Panc1 (cell line): Measurements from ENCODE around the gene NOTCH2. TPM values are rescaled to one million over a fixed set of nuclear protein-coding genes. Genes with fewer than 3 reads are reported as not detected.

Source experiments
- ATAC-seq: fragments of 200-7000 bp; cut with Tn5 transposase; 2 replicates; pipeline ENCODE4 v1.9.1; 2020; ENCODE audit warnings: mild to moderate bottlenecking, moderate library complexity
- BruUV-seq: library from RNA; stranded (reverse); fragments of 400-500 nt; replicated peaks from 2 replicates; lab custom pipeline; 2021; lab: Mats Ljungman, UMichigan
- CTCF ChIA-PET: fragments of 300-600 bp; sonication (Branson Sonifier 250); formaldehyde crosslinking; loops from one replicate; lab custom pipeline; 2022; ENCODE audit warnings: antibody characterized with exemption; lab: Charles Lee
- POLR2A ChIA-PET: fragments of 300-600 bp; sonication (Branson Sonifier 250); formaldehyde crosslinking; loops from one replicate; lab custom pipeline; 2022; ENCODE audit warnings: antibody characterized with exemption; lab: Charles Lee
- DNase-seq: peaks from one replicate; pipeline ENCODE4 v3.0.0-alpha.2; 2010; ENCODE audit warnings: low read depth, low spot score
- H3K27ac ChIP-seq: 2 replicates; pipeline ENCODE4 v1.5.1; 2011; ENCODE audit warnings: mild to moderate bottlenecking, low read length, inconsistent platforms
- H3K27me3 ChIP-seq: fragments of 200-500 bp; sonication (Bioruptor generic); 2 replicates; pipeline ENCODE4 v1.6.0; 2014; ENCODE audit warnings: low read length, inconsistent platforms; ENCODE audit not compliant: control insufficient read depth, insufficient read depth
- H3K36me3 ChIP-seq: fragments of 200-500 bp; sonication (Bioruptor generic); 2 replicates; pipeline ENCODE4 v1.5.1; 2014; ENCODE audit warnings: inconsistent platforms, mild to moderate bottlenecking, low read length, moderate library complexity; ENCODE audit not compliant: control insufficient read depth, insufficient read depth
- H3K4me1 ChIP-seq: 2 replicates; pipeline ENCODE4 v1.5.1; 2011; ENCODE audit warnings: inconsistent platforms, mild to moderate bottlenecking, low read length, moderate library complexity; ENCODE audit not compliant: control insufficient read depth, insufficient read depth
- H3K4me3 ChIP-seq, 2 experiments: 2 replicates each; pipeline ENCODE4 v1.5.1; 2011 to 2012; ENCODE audit warnings: low read depth in 2 of 2, low read length in 2 of 2, mild to moderate bottlenecking in 2 of 2, inconsistent platforms in 1 of 2, moderate library complexity in 1 of 2
- H3K9me3 ChIP-seq: fragments of 200-500 bp; sonication (Bioruptor generic); 2 replicates; pipeline ENCODE4 v1.5.1; 2014; ENCODE audit warnings: low read depth, mild to moderate bottlenecking, inconsistent platforms, low read length, moderate library complexity; ENCODE audit not compliant: control insufficient read depth, insufficient read depth
- CTCF ChIP-seq: fragments of 450-650 bp; IDR thresholded peaks from 2 replicates; pipeline ENCODE4 v1.5.1; 2017; ENCODE audit warnings: mild to moderate bottlenecking
- POLR2AphosphoS5 ChIP-seq: IDR thresholded peaks from 2 replicates; pipeline ENCODE4 v1.6.1; 2012; ENCODE audit warnings: mild to moderate bottlenecking, low read depth, low read length, moderate library complexity
- REST ChIP-seq, 2 experiments: IDR thresholded peaks; 2 replicates each; pipeline ENCODE4 v1.6.1; 2011 to 2012; ENCODE audit warnings: low read depth in 2 of 2, control low read depth in 1 of 2, low read length in 1 of 2, mild to moderate bottlenecking in 1 of 2, moderate library complexity in 1 of 2; ENCODE audit not compliant: insufficient read depth in 1 of 2
- SIN3A ChIP-seq: IDR thresholded peaks from 2 replicates; pipeline ENCODE4 v1.6.1; 2012; ENCODE audit warnings: low read depth, mild to moderate bottlenecking, low read length, moderate library complexity, borderline replicate concordance; ENCODE audit not compliant: insufficient read depth
- TCF7L2 ChIP-seq: IDR thresholded peaks from 2 replicates; pipeline ENCODE4 v1.6.1; 2011; ENCODE audit warnings: mild to moderate bottlenecking, low read depth, low read length, inconsistent platforms
- in situ Hi-C: cut with HindIII; loops from 2 replicates; pipeline ENCODE4 v1.10.0; 2016; ENCODE audit warnings: low sequenced_read_pairs, low pct_unique_long_range_greater_than_20kb
- intact Hi-C: fragments of 100-400 bp; cut with micrococcal nuclease; formaldehyde crosslinking; loops from one replicate; pipeline ENCODE4 v1.10.0; 2022; ENCODE audit not compliant: unreplicated experiment
- total RNA-seq: library from RNA; stranded (reverse); gene quantifications from one replicate; pipeline ENCODE4 v1.2.1, GENCODE V29; 2021; ENCODE audit not compliant: unreplicated experiment

Gene NOTCH2
- total RNA-seq, 1 experiment from 2014 or later = 191 TPM

- TF ChIP-seq CTCF (no peak), SIN3A (no peak), POLR2AphosphoS5 (no peak), REST (IDR thresholded peaks at IDR 0.05; ENCODE audit: insufficient read depth in 1 of 2, low read depth in 2 of 2, low read length in 1 of 2) (no peak), TCF7L2 (no peak)
- BruUV-seq = no TSS peak
- CTCF ChIA-PET = interaction anchor here (0.5 kb wide), 1 partner anchor 177 kb away, joined by 3 read pairs; no protein-coding TSS in a partner anchor
Measured at GRCh38 chr1:119935373-119935772, 134.1 kb downstream of the NOTCH2 start.

GRCh38 chr1:119933397-119933796 lies 136.1 kb downstream of the NOTCH2 start:
- no TSS peak for BruUV-seq
- H3K36me3 ChIP-seq = peaks cover 29% of the 10 kb centered on the region

More at GRCh38 chr1:119935373-119935772, 134.1 kb downstream of the NOTCH2 start:
- Histone ChIP-seq H3K27ac (no peak overlapping the region), H3K36me3 (peaks cover 26% of the 10 kb centered on the region), H3K4me1 (no peaks in the 10 kb centered on the region), H3K9me3 (peaks cover 3% of the 10 kb centered on the region; the same call in 1 of the 2 replicates), H3K4me3 (no peak overlapping the region), H3K27me3 (no peaks in the 10 kb centered on the region)
- DNase-seq (no peak), ATAC-seq (no peak)
- in situ Hi-C loops = no loop called here
- intact Hi-C loops = loop anchor here (2.0 kb wide), 1 partner anchor 15 kb away; no protein-coding TSS in a partner anchor
- POLR2A ChIA-PET = no interaction called here

More at GRCh38 chr1:119933397-119933796, 136.1 kb downstream of the NOTCH2 start:
- in situ Hi-C loops = no loop called here
- ATAC-seq (no peak), DNase-seq (no peak)
- CTCF ChIA-PET = no interaction called here
- no peak overlapping the region for H3K4me3 ChIP-seq
- TF ChIP-seq REST (IDR thresholded peaks at IDR 0.05; ENCODE audit: insufficient read depth in 1 of 2, low read depth in 2 of 2, low read length in 1 of 2) (no peak), TCF7L2 (no peak), SIN3A (no peak), POLR2AphosphoS5 (no peak), CTCF (no peak)
- no peaks in the 10 kb centered on the region for H3K4me1 ChIP-seq
- peaks cover 3% of the 10 kb centered on the region; the same call in 1 of the 2 replicates for H3K9me3 ChIP-seq
- H3K27me3 ChIP-seq = no peaks in the 10 kb centered on the region
- POLR2A ChIA-PET = no interaction called here
- H3K27ac ChIP-seq = no peak overlapping the region
- intact Hi-C loops = no loop called here
